Activated T-cell treated with anti-CD3 and anti-CD28 coated beads, Interleukin-2, amount 50 U/mL, for 4 hours (primary cell): ENCODE results near the gene EPN3. TPM values are rescaled to one million over a fixed set of nuclear protein-coding genes. Genes with fewer than 3 reads are reported as not detected.
A peak's percentile ranks its signal among the peaks of the same experiment; 100 is the strongest.

ENCODE experiments used
- ATAC-seq, 2 donors: fragments of 200-7000 bp; cut with Tn5 transposase; one replicate each; pipeline ENCODE4 v1.10.0; 2021
- DNase-seq: peaks from one replicate; pipeline ENCODE4 v3.0.0-alpha.2; 2020
- H3K27me3 Mint-ChIP-seq: one replicate; pipeline ENCODE4 v1.8.0; 2021; ENCODE audit warnings: low read depth, mixed read lengths
- H3K36me3 Mint-ChIP-seq: one replicate; pipeline ENCODE4 v1.8.0; 2022; ENCODE audit warnings: mixed read lengths; ENCODE audit not compliant: insufficient read depth
- H3K4me1 Mint-ChIP-seq: one replicate; pipeline ENCODE4 v1.8.0; 2021; ENCODE audit warnings: low read depth, mixed read lengths
- H3K4me3 Mint-ChIP-seq: one replicate; pipeline ENCODE4 v1.8.0; 2021; ENCODE audit warnings: mild to moderate bottlenecking, moderate library complexity, mixed read lengths
- H3K9me3 Mint-ChIP-seq: one replicate; pipeline ENCODE4 v1.8.0; 2021; ENCODE audit warnings: mixed read lengths
- total RNA-seq, 3 donors: library from RNA; stranded (reverse); gene quantifications; one replicate each; pipeline ENCODE4 v1.2.1, GENCODE V29; 2021

Gene EPN3
- total RNA-seq, 3 donors from 2014 or later = 0.30 TPM; not detected in 2

DNA sequence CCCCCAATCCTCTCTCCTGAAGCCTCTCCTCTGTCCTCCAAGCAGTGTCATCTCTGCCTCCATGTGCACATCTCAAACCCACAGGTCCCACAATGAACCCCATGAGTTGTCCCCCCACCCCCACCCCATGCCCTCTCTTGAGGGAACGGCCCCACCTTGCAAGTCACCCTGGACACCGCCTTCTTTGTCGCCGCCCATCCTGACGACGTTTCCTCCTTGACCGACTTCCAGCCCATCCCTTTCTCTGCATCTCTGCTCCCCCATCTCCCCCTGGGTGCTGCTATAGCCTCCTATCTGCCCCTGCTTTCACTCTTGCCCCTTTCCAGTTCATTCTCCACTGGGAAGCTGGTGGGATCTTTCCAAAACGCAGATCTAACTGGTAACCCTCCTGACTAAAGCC lies 12.8 kb downstream of the EPN3 start:
- ATAC-seq = no peak
- Mint-ChIP-seq H3K4me1 (peaks cover 22% of the 10 kb centered on the region), H3K36me3 (no peaks in the 10 kb centered on the region), H3K27me3 (peaks cover 6% of the 10 kb centered on the region), H3K4me3 (no peak overlapping the region), H3K9me3 (no peaks in the 10 kb centered on the region)
- DNase-seq = no peak

DNA sequence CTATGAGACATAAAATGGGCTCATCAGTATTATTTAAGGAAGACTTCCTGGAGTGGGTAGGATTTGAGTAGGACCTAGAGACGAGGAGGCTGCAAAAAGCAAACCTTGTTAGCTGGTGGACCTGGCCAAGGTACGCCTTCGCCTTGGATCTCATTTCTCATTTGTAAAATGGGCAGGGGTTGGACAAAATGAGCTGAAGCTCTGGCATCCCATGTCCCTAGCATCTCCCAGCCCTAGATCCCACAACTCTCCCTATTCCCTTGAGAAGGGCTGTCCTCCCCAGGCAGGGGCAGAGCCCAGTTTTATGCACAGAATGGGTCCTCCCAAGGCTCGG lies 14.1 kb downstream of the EPN3 start:
- Mint-ChIP-seq H3K9me3 (no peaks in the 10 kb centered on the region), H3K4me1 (peaks cover 21% of the 10 kb centered on the region), H3K27me3 (peaks cover 6% of the 10 kb centered on the region), H3K4me3 (peak overlapping the region; percentile 51), H3K36me3 (no peaks in the 10 kb centered on the region)
- DNase-seq (no peak), ATAC-seq (no peak)

DNA sequence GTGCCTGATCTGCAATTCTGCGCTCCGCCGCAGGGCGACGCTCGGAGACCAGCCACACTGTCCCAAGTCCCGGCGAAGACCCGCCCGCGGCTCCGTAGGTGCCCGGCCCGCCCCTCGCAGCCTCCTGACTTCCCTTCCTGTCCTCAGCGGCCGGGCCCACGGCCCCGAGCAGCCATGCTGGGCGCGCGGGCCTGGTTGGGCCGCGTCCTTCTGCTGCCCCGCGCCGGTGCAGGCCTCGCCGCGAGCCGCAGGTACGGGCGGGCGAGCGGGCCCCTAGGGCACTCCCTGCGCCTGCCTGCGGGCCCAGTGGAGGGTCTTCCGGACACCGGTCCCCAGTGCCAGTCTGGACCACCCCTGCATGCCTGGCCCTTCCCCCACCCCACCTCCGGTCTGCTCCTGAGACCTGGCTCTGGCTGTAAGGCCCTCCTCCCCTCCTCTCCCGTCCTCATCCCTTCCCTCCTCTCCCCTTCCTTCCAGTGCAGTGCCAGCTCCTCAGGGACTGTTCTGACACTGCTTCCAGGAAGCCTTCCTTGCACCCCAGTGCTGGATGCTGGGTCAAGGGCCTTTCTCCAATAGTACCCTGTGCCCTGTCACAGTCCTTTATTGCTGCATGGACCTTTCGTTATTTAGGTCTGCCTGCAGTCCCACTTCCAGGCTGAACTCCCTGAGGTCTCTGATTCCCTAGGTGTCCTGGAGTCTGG lies 14.7 kb downstream of the EPN3 start, which contains the start of gene SPATA20:
Gene SPATA20, plus strand, starts transcription at position 140 of the 701 bp plus-strand sequence. Its CDS starts 35 bp downstream, at position 175.
- Mint-ChIP-seq H3K9me3 (no peaks in the 10 kb centered on the region), H3K36me3 (no peaks in the 10 kb centered on the region), H3K4me3 (peak within 1 kb of the TSS; percentile 74), H3K4me1 (peaks cover 19% of the 10 kb centered on the region), H3K27me3 (peaks cover 6% of the 10 kb centered on the region)
- DNase-seq (peak; percentile 77), ATAC-seq (peak; percentile 88 to 89)

DNA sequence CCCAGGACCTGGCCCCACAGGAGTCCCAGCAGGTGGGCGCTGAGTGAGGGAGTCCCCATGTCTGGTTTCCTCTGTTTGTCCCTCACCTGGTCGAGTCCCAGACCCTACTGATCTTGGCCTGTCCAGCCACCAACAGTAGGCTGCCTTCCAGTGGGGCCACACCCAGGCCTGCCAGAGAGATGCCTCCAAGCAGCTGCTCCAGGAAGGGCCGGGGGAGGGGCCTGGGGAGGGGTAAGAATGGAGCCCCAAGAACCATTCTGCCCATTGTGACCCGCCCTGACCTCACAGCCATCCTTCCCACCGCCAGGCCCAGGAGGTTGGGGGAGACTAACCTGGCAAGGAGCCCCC lies 15.2 kb downstream of the EPN3 start:
- H3K27me3 Mint-ChIP-seq = peaks cover 6% of the 10 kb centered on the region
- ATAC-seq = no peak
- H3K4me3 Mint-ChIP-seq = peak overlapping the region; percentile 74
- H3K9me3 Mint-ChIP-seq = no peaks in the 10 kb centered on the region
- H3K4me1 Mint-ChIP-seq = peaks cover 14% of the 10 kb centered on the region
- no peak for DNase-seq
- no peaks in the 10 kb centered on the region for H3K36me3 Mint-ChIP-seq

DNA sequence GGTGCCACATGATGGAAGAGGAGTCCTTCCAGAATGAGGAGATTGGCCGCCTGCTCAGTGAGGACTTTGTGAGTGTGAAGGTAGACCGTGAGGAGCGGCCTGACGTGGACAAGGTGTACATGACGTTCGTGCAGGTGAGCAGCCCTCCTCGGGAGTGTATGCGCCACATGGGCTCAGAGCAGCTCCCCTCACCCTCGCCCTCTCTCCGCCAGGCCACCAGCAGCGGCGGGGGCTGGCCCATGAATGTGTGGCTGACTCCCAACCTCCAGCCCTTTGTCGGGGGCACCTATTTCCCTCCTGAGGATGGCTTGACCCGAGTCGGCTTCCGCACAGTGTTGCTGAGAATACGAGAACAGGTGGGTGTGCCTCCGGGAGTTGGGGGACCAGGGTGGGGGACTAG lies 16.3 kb downstream of the EPN3 start:
- Mint-ChIP-seq H3K4me3 (no peak overlapping the region), H3K4me1 (peaks cover 14% of the 10 kb centered on the region), H3K27me3 (peaks cover 6% of the 10 kb centered on the region), H3K36me3 (no peaks in the 10 kb centered on the region), H3K9me3 (no peaks in the 10 kb centered on the region)
- ATAC-seq (no peak), DNase-seq (no peak)

DNA sequence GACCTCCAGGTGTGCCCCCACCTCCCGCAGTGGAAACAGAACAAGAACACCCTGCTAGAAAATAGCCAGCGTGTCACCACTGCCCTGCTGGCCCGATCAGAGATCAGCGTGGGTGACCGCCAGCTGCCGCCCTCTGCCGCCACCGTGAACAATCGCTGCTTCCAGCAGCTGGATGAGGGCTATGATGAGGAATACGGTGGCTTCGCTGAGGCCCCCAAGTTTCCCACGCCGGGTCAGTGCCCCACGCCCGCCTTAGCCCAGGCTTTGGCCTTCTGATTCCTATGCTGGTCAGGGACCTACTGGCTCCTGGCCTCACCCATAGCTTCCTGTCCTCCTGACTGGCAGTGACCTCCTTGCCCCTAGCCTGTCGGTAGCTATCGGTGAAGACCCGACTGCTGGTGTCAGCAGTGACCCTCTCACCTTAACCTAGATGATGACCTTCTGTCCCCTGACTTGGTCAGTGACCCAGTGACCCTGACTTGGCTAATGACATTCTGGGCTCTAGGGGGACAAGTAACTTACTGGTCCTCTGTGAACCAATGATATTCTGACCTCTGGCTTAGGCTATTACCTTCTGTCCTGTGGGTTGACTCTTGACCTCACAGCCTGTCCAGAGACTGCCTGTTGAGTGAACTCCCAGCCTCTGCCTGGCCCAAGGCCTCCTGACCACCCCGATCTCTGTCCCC lies 16.9 kb downstream of the EPN3 start:
- DNase-seq (no peak), ATAC-seq (no peak)
- Mint-ChIP-seq H3K27me3 (peaks cover 2% of the 10 kb centered on the region), H3K36me3 (no peaks in the 10 kb centered on the region), H3K4me1 (peaks cover 14% of the 10 kb centered on the region), H3K9me3 (no peaks in the 10 kb centered on the region), H3K4me3 (no peak overlapping the region)

DNA sequence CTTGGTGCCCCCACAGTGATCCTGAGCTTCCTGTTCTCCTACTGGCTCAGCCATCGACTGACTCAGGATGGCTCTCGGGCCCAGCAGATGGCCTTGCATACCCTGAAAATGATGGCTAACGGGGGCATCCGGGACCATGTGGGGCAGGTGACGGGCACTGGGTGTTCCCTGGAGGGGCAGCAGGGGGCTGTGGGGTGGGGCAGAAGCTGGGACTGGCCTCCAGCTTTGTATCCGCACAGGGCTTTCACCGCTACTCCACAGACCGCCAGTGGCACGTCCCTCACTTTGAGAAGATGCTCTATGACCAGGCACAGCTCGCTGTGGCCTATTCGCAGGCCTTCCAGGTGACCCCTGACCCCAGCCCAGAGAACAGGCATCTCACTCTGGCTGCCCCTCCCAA lies 17.4 kb downstream of the EPN3 start:
- ATAC-seq (no peak), DNase-seq (no peak)
- Mint-ChIP-seq H3K4me3 (no peak overlapping the region), H3K4me1 (peaks cover 14% of the 10 kb centered on the region), H3K36me3 (no peaks in the 10 kb centered on the region), H3K9me3 (no peaks in the 10 kb centered on the region), H3K27me3 (no peaks in the 10 kb centered on the region)

DNA sequence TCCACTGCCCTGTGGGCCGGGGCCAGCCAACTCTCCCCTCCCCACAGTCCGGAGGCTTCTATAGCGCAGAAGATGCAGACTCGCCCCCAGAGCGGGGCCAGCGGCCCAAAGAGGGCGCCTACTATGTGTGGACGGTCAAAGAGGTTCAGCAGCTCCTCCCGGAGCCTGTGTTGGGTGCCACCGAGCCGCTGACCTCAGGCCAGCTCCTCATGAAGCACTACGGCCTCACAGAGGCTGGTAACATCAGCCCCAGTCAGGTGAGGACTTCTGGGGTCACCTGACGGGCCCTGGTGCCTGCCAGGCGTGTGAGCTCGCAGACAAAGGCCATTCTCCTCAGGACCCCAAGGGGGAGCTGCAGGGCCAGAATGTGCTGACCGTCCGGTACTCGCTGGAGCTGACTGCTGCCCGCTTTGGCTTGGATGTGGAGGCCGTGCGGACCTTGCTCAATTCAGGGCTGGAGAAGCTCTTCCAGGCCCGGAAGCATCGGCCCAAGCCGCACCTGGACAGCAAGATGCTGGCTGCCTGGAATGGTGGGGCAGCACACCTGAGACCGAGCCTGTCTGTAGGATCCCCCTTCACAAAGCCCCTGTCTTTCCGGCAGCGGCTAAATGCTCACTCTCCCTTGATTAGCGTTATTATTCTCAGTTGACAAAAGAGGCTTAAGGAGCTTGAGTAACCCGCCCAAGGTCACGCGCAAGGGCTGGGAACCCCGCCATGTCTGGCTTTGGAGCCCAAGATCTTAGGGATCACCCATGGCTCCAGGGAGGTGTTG lies 18.3 kb downstream of the EPN3 start:
- Mint-ChIP-seq H3K9me3 (no peaks in the 10 kb centered on the region), H3K4me1 (peaks cover 14% of the 10 kb centered on the region), H3K27me3 (no peaks in the 10 kb centered on the region), H3K4me3 (no peak overlapping the region), H3K36me3 (no peaks in the 10 kb centered on the region)
- ATAC-seq (no peak), DNase-seq (no peak)

DNA sequence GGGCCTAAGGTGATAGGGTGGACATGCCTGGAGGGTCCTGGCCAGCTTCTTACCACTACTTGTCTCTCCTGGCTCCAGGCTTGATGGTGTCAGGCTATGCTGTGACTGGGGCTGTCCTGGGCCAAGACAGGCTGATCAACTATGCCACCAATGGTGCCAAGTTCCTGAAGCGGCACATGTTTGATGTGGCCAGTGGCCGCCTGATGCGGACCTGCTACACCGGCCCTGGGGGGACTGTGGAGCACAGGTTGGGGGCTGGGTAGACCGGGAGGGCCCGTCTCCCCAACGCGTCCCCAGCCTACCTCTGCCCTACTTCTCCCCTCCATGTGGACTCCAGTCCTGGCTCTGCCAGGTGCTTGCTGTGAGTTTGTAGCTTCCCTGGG lies 18.9 kb downstream of the EPN3 start:
- H3K27me3 Mint-ChIP-seq = no peaks in the 10 kb centered on the region
- ATAC-seq (no peak), DNase-seq (no peak)
- H3K9me3 Mint-ChIP-seq = no peaks in the 10 kb centered on the region
- no peaks in the 10 kb centered on the region for H3K36me3 Mint-ChIP-seq
- H3K4me1 Mint-ChIP-seq = peaks cover 10% of the 10 kb centered on the region
- no peak overlapping the region for H3K4me3 Mint-ChIP-seq

DNA sequence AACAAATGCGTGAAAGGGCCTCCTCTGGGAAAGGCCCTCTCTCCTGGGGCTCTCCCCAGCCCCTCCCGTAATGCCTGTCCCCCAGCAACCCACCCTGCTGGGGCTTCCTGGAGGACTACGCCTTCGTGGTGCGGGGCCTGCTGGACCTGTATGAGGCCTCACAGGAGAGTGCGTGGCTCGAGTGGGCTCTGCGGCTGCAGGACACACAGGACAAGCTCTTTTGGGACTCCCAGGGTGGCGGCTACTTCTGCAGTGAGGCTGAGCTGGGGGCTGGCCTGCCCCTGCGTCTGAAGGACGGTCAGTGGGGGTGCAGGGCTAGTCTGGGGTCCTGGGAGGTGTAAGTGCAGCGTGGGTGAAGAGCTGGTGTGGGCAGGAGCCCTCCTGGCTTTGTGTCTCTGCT lies 19.3 kb downstream of the EPN3 start:
- no peak for ATAC-seq
- H3K4me3 Mint-ChIP-seq = no peak overlapping the region
- H3K27me3 Mint-ChIP-seq = no peaks in the 10 kb centered on the region
- no peaks in the 10 kb centered on the region for H3K36me3 Mint-ChIP-seq
- no peaks in the 10 kb centered on the region for H3K9me3 Mint-ChIP-seq
- DNase-seq = no peak
- peaks cover 6% of the 10 kb centered on the region for H3K4me1 Mint-ChIP-seq

DNA sequence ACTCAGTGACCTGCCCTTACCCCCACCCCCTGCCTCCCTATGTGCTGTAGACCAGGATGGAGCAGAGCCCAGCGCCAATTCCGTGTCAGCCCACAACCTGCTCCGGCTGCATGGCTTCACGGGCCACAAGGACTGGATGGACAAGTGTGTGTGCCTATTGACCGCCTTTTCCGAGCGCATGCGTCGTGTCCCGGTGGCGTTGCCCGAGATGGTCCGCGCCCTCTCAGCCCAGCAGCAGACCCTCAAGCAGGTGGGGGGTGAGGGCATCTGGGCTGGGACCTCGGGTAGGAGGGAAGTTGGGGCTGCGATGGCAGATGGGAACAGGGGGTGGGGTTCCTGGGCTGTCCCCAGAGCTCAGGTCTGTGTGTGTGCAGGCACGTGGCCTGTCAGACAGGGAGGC lies 21.7 kb downstream of the EPN3 start:
- peaks cover 8% of the 10 kb centered on the region for H3K4me1 Mint-ChIP-seq
- H3K27me3 Mint-ChIP-seq = peaks cover 18% of the 10 kb centered on the region
- ATAC-seq (no peak), DNase-seq (no peak)
- H3K9me3 Mint-ChIP-seq = no peaks in the 10 kb centered on the region
- H3K4me3 Mint-ChIP-seq = no peak overlapping the region
- no peaks in the 10 kb centered on the region for H3K36me3 Mint-ChIP-seq

DNA sequence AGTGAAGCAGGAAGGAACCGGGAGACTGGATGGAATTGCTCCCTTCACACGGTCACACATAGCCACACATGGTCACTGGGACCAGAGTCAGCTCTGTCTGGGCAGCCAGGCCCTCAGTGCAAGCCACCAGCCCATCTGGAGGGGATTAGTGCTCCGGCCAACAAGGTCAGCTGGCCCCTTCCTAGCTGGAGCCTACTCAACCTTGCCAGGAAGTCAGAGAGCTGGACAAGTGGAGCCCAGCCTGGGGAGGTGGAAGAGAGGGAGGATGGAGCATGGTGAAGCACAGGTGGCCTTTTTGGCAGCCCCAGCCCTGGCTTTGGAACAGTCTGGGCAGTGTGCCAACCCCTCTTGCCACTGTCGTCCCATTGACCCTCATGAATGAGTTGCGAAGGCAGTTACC lies 24.3 kb downstream of the EPN3 start:
- H3K9me3 Mint-ChIP-seq = no peaks in the 10 kb centered on the region
- no peak overlapping the region for H3K4me3 Mint-ChIP-seq
- H3K4me1 Mint-ChIP-seq = peaks cover 16% of the 10 kb centered on the region
- H3K36me3 Mint-ChIP-seq = no peaks in the 10 kb centered on the region
- no peak for ATAC-seq
- H3K27me3 Mint-ChIP-seq = peaks cover 29% of the 10 kb centered on the region
- DNase-seq = no peak

DNA sequence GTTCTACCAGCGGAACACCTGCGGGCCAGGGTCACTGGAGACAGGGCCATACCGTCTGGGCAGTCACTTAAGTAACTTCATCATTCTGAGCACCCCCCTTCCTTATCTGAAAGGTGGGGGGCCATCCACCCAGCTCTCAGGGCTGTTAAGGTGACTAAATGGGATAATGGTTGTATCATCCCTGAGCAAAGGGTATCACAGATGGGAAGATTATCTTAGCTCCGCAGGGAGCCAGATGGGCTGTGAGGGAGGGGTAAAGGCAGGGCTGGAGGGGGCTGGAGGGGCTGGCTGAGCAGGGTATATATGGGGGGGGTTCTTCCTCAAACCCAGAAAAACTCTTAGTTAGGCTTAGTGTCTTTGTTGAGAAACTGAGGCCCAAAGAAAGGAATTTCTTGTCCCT lies 25.1 kb downstream of the EPN3 start:
- H3K36me3 Mint-ChIP-seq = no peaks in the 10 kb centered on the region
- DNase-seq (no peak), ATAC-seq (no peak)
- H3K27me3 Mint-ChIP-seq = peaks cover 35% of the 10 kb centered on the region
- peak overlapping the region; percentile 26 for H3K4me3 Mint-ChIP-seq
- peaks cover 22% of the 10 kb centered on the region for H3K4me1 Mint-ChIP-seq
- no peaks in the 10 kb centered on the region for H3K9me3 Mint-ChIP-seq

DNA sequence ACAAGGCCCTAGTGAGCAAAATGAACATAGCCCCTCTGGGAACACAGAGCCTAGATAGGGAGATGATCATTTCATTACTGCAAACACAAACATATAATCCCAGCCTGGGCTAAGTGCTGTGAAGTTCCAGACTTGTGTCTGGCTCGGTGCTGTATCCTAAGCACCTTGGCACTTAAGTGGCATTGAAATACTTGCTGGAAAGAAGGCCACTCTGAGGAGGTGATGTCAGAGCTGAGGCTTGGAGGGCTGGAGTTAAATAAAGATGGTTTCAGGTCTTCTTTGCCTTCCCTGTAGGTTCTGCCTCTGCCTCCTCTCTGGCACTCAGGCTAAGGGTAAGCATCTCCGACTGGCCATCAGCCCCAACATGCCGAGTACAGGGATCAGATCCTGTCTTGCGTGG lies 25.6 kb downstream of the EPN3 start:
- Mint-ChIP-seq H3K9me3 (no peaks in the 10 kb centered on the region), H3K4me3 (no peak overlapping the region), H3K4me1 (peaks cover 22% of the 10 kb centered on the region), H3K36me3 (no peaks in the 10 kb centered on the region), H3K27me3 (peaks cover 38% of the 10 kb centered on the region)
- ATAC-seq (no peak), DNase-seq (no peak)

DNA sequence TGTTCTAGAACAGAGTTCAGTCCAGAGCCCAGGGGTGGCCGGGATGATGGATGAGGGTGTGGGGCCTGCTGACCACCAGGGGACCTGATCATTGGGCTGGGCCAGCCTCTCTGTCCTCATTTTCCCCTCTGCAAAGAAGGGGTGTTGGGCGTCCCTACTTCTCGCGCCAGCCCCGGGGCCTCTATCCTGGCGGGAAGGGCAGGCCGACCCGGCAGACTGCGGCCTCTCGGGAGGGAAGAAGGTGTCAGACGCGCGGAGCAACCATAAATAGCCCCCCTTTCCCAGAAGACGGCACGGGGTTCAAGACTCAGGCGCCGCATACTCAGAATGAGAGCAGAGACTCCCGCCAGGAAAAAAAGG lies 26.0 kb downstream of the EPN3 start:
- ATAC-seq (no peak), DNase-seq (no peak)
- peak overlapping the region; percentile 40 for H3K4me3 Mint-ChIP-seq
- H3K4me1 Mint-ChIP-seq = peaks cover 22% of the 10 kb centered on the region
- H3K36me3 Mint-ChIP-seq = no peaks in the 10 kb centered on the region
- peaks cover 39% of the 10 kb centered on the region for H3K27me3 Mint-ChIP-seq
- H3K9me3 Mint-ChIP-seq = no peaks in the 10 kb centered on the region
